Anterior cingulate cortex (tissue), 58 donors: ENCODE measurements around the gene RALB.
A peak's percentile ranks its signal among the peaks of the same experiment; 100 is the strongest.

Experiments used
- DNase-seq, 58 donors: peaks; one replicate each; lab custom pipeline; 2025; lab: John Stamatoyannopoulos, UW

The RALB gene, protein sequence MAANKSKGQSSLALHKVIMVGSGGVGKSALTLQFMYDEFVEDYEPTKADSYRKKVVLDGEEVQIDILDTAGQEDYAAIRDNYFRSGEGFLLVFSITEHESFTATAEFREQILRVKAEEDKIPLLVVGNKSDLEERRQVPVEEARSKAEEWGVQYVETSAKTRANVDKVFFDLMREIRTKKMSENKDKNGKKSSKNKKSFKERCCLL

GRCh38 chr2:120252225-120253020 is at the start of gene RALB:
TSS of gene RALB (plus strand) at chr2:120252852. CDS start at chr2:120278665, 25,813 bp downstream.
- DNase-seq = peak; percentile 82 to 99 (median 99)

DNA sequence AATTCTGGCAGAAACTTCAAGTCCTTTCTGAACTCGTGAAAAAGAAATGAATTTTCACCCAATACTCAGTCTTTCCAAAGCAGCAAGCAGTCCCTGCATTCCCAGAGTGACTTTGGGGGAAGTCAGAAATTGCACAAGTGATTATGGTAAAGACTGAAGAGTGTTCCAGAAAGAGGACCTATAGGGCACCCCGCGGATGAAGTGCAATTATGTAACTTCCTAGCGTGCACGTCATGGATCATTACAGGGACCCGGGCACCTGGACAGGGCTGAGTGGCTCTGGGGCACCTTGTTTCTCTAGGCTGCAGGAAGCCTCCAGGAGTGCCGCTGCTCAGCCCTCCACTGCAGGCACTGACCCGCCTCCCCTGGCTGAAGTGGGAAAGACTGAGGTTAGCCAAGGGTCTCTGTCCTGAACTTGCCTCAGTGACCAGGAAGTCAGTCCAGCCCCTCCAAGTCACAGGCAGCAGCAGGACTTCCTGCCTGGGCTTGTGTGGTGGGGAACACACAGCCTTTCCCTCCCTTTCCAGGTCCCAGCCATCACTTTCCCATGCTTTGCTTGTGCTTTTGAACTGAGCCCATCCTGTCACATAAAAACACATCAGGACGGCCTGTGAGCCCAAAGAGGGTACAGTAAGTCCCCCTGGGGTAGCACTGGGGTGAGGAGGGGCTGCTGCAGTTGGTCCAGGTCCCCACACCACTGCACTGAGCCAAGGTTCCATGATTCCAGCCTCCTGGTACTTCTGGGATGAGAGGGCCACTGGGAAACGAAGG is 49.2 kb upstream of the RALB start:
- no peak for DNase-seq

DNA sequence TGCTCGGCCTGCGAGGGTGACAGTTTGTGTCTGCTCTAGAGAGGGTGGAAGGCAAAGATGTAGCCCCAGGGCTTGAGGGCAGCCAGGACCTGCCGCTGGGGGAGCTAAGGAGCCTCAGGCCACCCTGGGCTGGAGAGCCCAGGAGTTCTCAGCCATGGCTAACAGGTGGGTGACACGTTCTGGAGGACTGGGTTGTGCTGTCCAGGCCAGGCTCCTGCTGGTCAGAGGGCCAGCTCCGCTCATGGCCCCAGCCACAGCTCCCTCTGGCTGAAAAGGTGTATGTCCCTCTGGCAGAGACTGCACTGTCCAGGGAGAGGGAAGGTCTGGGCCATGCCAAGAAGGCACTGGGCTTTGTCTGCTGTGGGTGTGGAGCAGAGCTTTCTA is 48.6 kb upstream of the RALB start:
- no peak for DNase-seq

DNA sequence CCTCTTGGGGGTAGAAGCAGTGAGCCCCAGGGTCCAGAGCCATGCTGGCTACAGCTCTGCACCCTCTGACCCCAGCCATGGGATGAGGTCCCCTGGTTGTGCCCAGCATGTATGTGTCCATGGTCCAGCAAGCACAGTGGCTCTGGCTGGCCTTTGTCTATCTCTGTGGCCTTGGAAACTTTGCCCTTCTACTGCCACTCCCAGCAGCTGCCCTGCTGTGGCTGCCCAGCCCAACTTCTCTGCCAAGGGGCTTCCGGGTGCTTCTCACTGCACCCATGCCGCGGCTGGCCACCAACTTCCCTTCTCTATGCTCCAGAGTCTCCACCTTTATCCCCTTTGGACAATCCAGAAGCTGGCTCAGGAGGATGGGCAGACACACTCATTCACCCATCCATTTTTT is 48.2 kb upstream of the RALB start:
- DNase-seq = no peak

DNA sequence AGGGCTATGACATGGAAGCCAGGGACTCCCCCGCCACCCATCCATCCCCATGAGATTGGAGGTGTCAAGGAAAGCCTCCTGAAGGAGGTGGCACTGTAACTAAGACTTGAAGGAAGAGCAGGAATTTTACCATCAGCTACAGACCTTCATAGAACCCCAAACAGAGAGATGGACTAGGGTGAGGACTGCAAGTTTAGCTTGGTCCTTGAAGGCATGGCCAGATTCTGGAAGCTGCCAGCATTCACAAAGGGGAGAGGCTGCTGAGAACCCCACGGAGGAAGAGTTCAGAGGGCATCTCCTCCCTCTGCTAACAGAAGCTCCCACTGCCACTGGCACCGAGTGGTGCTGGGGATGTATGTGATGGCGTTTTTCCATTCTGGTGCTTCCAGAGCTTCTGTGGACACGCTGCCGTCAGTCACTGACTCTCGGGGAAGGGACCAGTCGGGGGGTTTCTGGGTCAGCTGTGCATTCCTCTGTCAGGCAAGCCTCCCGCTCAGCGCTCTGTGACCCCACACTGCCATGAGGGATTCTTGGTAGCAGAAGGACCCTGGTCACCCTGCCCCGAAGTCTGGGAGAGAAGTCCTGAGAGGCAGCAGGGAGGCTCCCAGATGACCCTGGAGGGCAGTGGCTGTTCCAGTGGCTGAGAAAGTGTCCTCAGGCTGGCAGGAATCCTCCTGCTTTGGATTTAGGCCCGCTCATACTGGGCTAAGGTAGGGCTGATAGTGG is 47.5 kb upstream of the RALB start:
- DNase-seq = no peak

- DNase-seq = no peak
Observed at GRCh38 chr2:120206022-120206581, 46.5 kb upstream of the RALB start.

DNA sequence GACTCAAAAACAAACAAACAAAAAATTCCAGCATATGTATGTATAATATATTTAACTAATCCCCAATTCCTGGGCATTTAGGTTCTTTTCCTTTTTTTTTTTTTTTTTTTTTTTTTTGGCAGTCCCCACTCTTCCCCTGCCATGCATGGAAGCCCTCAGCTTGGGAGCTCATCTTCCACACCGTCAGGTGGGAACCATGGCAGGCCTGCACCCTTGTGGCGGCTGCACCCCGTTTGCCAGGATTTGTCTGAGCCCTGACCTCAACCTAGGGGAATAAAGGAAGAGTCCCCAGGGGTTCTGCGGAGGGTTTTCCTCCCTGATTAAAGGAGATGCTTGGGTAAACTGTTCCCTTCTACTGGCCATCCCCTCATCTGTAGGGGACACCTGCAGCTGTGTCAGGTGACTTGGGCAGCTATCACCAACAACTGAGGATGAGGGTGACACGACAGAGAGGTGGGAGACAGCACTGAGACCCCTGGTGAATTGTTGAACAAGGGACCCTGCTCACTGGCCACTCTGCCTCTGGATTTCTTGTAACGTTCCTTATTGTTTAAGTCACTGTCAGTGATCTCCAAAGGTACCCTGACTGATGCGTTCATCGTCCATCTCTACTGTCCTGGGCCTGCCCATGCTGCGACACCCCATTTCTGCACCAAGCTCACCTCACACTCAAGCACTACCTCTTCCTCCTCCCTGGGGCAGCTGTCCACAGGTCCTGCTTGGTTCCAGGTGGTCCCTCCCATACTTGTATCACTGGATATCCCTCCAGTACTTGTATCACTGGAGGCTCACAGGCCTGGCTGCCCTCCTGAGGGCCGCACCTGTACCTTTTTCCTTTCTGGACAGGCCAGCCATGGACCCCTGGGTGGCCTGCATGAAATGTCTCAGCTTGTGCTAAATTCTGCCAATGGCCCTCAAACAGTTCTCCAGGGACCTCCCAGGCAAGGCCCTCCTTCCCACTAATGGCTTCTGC is 44.0 kb upstream of the RALB start:
- no peak for DNase-seq

DNA sequence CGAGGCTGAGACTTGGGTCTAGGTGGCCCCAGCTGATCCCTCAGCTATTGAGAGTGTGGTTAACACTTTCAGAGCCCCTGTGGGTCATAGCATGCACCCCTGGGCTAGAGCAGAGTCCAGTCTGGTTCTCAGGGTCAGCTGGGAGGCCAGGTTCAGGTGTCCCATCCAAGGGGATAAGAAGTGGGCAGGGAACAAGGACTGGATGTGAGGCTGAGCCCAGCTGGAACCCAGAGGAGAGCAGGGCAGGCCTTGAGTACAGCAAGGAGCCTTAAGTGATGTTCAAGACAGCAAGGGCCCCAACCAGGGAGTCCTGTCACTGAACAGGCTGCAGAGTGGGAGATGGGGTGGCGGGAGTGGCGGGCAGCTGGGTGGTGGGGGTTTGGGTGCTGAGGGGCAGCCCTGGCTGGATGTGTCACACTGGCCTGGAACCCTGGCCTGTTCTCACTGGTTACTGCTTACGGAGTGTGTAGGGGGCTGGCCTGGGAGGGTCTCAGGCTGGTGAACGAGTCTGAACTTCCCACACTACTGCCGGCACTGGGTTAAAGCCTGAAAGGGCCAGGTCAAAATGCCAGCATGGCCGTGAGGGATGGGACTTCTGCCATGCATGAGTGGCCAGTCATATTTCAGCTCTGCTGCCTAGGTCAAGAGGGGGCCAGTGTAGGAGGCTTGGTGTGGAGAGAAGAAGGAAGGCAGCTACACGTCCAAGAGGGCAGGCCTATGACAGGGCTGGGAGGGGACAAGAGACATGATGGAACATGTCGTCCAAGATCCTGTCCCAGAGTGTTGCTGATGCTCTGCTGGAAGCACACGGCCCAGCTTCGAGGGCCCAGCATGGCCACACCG is 43.0 kb upstream of the RALB start:
- DNase-seq = no peak

- DNase-seq = no peak
Observed at GRCh38 chr2:120210270-120210693, 42.4 kb upstream of the RALB start.

DNA sequence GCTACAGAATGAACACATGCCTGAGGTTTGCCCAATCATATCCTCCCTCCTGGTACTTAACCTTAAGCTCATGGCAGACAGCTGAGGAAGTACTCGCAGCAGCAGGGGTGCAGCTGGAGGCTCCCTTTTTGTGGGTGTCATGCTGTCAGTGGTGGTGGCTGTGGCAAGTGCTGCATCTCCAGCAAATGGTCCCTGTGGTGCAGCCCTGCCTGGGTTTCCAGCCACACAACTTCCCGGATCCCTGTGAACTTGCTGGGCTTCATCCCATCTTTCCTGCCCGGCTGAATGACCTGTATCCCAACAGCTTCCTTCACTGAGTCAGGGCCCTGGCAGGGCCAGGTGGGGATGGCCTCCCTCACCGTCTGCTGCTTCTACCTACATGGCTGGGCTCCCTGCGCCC is 34.5 kb upstream of the RALB start:
- DNase-seq = no peak

DNA sequence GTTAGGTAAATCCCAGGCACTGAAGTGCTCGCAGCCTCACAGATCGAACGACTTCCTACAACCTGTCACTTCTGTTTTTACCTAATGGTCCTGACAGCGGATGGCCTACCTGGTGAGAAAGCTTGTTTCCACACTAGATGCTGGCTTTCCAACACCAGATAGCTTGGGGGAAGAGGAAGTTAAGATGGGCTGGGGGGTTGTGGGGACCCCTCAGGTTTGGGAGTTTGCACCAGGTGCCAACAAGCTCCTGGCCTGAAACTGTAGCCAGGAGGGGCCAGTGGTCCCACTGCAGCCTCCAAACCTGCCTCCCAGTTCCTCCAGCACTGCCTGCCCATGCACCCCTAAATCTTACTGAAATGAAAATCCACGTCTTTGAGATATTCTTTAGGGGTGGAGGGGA is 33.4 kb upstream of the RALB start:
- DNase-seq = no peak

GRCh38 chr2:120219766-120220165 is 32.9 kb upstream of the RALB start:
- DNase-seq = peak in 1 of 58 donors; percentile 24

GRCh38 chr2:120220756-120221155 is 31.9 kb upstream of the RALB start:
- DNase-seq = no peak

DNA sequence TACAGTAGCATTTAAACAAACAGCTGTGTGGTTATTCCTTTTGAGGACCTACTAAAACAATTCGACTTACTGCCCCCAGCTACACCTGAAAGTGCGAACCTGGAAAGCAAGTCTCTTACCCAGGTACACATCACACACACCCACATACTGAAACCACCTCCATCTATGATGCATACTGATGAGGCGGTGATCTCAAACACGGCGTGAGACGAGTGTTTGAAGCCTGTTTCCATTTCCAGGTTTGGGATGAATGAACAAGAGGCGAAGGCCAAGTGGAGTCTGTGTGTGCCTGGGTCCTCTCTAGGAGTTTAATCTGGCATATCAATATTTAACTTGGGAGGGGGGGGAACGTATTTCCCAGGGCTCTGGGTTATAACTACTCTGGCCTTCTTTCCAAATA is 31.0 kb upstream of the RALB start:
- no peak for DNase-seq

- peak in 2 of 58 donors; percentile 48 to 52 for DNase-seq
Observed at GRCh38 chr2:120222186-120223033, 30.2 kb upstream of the RALB start.

- peak in 57 of 58 donors; percentile 33 to 89 (median 81) for DNase-seq
Observed at GRCh38 chr2:120223034-120223912, 29.4 kb upstream of the RALB start, which contains the start of gene TMEM185B. TSS of gene TMEM185B (minus strand) at chr2:120223400. CDS start at chr2:120222976, 424 bp downstream.
